Measurements from ENCODE around the gene TOX2.

Gene TOX2

GRCh38 chr20:43945391-43946205 lies 30.9 kb downstream of the TOX2 start:
- no peak overlapping the region for H3K4me3 ChIP-seq (ENCODE audit: low read length)
- no peaks in the 10 kb centered on the region for H3K79me2 ChIP-seq (ENCODE audit: control insufficient read depth, low read length)
- no peaks in the 10 kb centered on the region for H3K36me3 ChIP-seq (ENCODE audit: control insufficient read depth, low read length)
- H4K20me1 ChIP-seq (ENCODE audit: control insufficient read depth, insufficient read depth, low read depth, low read length): no peaks in the 10 kb centered on the region
- H3K4me2 ChIP-seq (ENCODE audit: low read length): no peak overlapping the region
- H3K9me3 ChIP-seq (ENCODE audit: control insufficient read depth, insufficient read depth, low read length): no peaks in the 10 kb centered on the region
- no peaks in the 10 kb centered on the region for H3F3A ChIP-seq (ENCODE audit: control insufficient read depth, insufficient read depth)
- TF ChIP-seq EZH2phosphoT487 (IDR thresholded peaks at IDR 0.05; ENCODE audit: borderline replicate concordance, low read length): no peak
- TF ChIP-seq CTCF (IDR thresholded peaks at IDR 0.05; ENCODE audit: low read depth, low read length, poor library complexity, severe bottlenecking): no peak
- peaks cover 10% of the 10 kb centered on the region; the same call in 1 of the 2 replicates for H3K27me3 ChIP-seq (ENCODE audit: control insufficient read depth, low read length)
- H3K9me2 ChIP-seq (replicated peaks; ENCODE audit: control insufficient read depth, low read length): no peaks in the 10 kb centered on the region
- H3K4me1 ChIP-seq (ENCODE audit: control insufficient read depth, low read length): peaks cover 17% of the 10 kb centered on the region
- H3K27ac ChIP-seq (ENCODE audit: low read depth, low read length): no peak overlapping the region

- no peaks in the 10 kb centered on the region for H3K9me2 ChIP-seq (replicated peaks; ENCODE audit: control insufficient read depth, low read length)
- H3K4me2 ChIP-seq (ENCODE audit: low read length): no peak overlapping the region
- no peak for TF ChIP-seq CTCF (IDR thresholded peaks at IDR 0.05; ENCODE audit: low read depth, low read length, poor library complexity, severe bottlenecking)
- TF ChIP-seq EZH2phosphoT487 (IDR thresholded peaks at IDR 0.05; ENCODE audit: borderline replicate concordance, low read length): no peak
- H3K4me3 ChIP-seq (ENCODE audit: low read length): no peak overlapping the region
- no peaks in the 10 kb centered on the region for H4K20me1 ChIP-seq (ENCODE audit: control insufficient read depth, insufficient read depth, low read depth, low read length)
- no peak overlapping the region for H3K27ac ChIP-seq (ENCODE audit: low read depth, low read length)
- H3K79me2 ChIP-seq (ENCODE audit: control insufficient read depth, low read length): no peaks in the 10 kb centered on the region
- peaks cover 17% of the 10 kb centered on the region for H3K4me1 ChIP-seq (ENCODE audit: control insufficient read depth, low read length)
- H3F3A ChIP-seq (ENCODE audit: control insufficient read depth, insufficient read depth): no peaks in the 10 kb centered on the region
- no peaks in the 10 kb centered on the region for H3K36me3 ChIP-seq (ENCODE audit: control insufficient read depth, low read length)
- no peaks in the 10 kb centered on the region for H3K9me3 ChIP-seq (ENCODE audit: control insufficient read depth, insufficient read depth, low read length)
- H3K27me3 ChIP-seq (ENCODE audit: control insufficient read depth, low read length): peaks cover 5% of the 10 kb centered on the region; the same call in 1 of the 2 replicates
These were observed 31.5 kb downstream of the TOX2 start for GRCh38 chr20:43946206-43946491.

- H3K4me1 ChIP-seq (ENCODE audit: control insufficient read depth, low read length): peaks cover 17% of the 10 kb centered on the region
- no peak overlapping the region for H3K4me2 ChIP-seq (ENCODE audit: low read length)
- H3K36me3 ChIP-seq (ENCODE audit: control insufficient read depth, low read length): no peaks in the 10 kb centered on the region
- no peaks in the 10 kb centered on the region for H3K9me2 ChIP-seq (replicated peaks; ENCODE audit: control insufficient read depth, low read length)
- no peaks in the 10 kb centered on the region for H4K20me1 ChIP-seq (ENCODE audit: control insufficient read depth, insufficient read depth, low read depth, low read length)
- H3F3A ChIP-seq (ENCODE audit: control insufficient read depth, insufficient read depth): no peaks in the 10 kb centered on the region
- peaks cover 3% of the 10 kb centered on the region; the same call in 1 of the 2 replicates for H3K27me3 ChIP-seq (ENCODE audit: control insufficient read depth, low read length)
- no peak for TF ChIP-seq CTCF (IDR thresholded peaks at IDR 0.05; ENCODE audit: low read depth, low read length, poor library complexity, severe bottlenecking)
- TF ChIP-seq EZH2phosphoT487 (IDR thresholded peaks at IDR 0.05; ENCODE audit: borderline replicate concordance, low read length): no peak
- no peak overlapping the region for H3K4me3 ChIP-seq (ENCODE audit: low read length)
- no peak overlapping the region for H3K27ac ChIP-seq (ENCODE audit: low read depth, low read length)
- H3K9me3 ChIP-seq (ENCODE audit: control insufficient read depth, insufficient read depth, low read length): no peaks in the 10 kb centered on the region
- no peaks in the 10 kb centered on the region for H3K79me2 ChIP-seq (ENCODE audit: control insufficient read depth, low read length)
These were observed 32.1 kb downstream of the TOX2 start for GRCh38 chr20:43946659-43947315.
